Measurements from ENCODE around the gene SUGCT. TPM values are rescaled to one million over a fixed set of nuclear protein-coding genes. Genes with fewer than 3 reads are reported as not detected.

SUGCT gene
- total RNA-seq, 2 experiments from 2014 or later = 0.95 to 1.2 TPM

DNA sequence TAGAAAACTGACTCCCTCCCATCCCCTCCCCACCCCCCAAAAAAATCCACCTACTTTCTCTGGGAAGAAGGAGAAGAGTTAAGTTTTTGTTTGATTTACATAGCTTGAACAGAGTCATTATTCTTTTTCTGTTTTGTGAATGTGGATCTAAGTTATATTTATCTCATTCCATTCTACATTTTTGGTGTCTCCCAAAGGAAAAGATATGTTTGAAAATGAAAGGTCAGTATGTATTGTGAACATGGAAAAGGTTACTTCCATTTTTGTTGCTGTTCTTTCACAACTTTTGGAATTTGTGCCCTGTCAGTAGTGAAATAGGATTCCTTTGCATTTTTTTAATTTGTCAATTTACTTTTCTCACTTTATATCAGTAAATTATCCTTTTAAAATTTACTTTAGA is 547.9 kb downstream of the SUGCT start:
- H3K36me3 ChIP-seq (ENCODE audit: insufficient read depth, low read length) = no peaks in the 10 kb centered on the region
- ChIA-PET POLR2A (no interaction called here), CTCF (no interaction called here)
- intact Hi-C loops (cut with DNase I, micrococcal nuclease) = no loop called here
- H3K4me1 ChIP-seq (ENCODE audit: insufficient read depth, low read length) = no peaks in the 10 kb centered on the region
- Mint-ChIP-seq H3K27ac (no peak overlapping the region), H3K4me3 (no peak overlapping the region), H3K27me3 (no peaks in the 10 kb centered on the region), H3K36me3 (ENCODE audit: low read depth) (no peaks in the 10 kb centered on the region), H3K9me3 (no peaks in the 10 kb centered on the region), H3K4me1 (ENCODE audit: low read depth) (no peaks in the 10 kb centered on the region)
- no peak overlapping the region for H3K27ac ChIP-seq (ENCODE audit: low read depth in 1 of 2, low read length in 2 of 2)
- TF ChIP-seq, protein P1, sequence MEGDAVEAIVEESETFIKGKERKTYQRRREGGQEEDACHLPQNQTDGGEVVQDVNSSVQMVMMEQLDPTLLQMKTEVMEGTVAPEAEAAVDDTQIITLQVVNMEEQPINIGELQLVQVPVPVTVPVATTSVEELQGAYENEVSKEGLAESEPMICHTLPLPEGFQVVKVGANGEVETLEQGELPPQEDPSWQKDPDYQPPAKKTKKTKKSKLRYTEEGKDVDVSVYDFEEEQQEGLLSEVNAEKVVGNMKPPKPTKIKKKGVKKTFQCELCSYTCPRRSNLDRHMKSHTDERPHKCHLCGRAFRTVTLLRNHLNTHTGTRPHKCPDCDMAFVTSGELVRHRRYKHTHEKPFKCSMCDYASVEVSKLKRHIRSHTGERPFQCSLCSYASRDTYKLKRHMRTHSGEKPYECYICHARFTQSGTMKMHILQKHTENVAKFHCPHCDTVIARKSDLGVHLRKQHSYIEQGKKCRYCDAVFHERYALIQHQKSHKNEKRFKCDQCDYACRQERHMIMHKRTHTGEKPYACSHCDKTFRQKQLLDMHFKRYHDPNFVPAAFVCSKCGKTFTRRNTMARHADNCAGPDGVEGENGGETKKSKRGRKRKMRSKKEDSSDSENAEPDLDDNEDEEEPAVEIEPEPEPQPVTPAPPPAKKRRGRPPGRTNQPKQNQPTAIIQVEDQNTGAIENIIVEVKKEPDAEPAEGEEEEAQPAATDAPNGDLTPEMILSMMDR (IDR thresholded peaks at IDR 0.05) = no peak
- no peak overlapping the region for H3K4me3 ChIP-seq (ENCODE audit: low read length)
- H3K27me3 ChIP-seq (ENCODE audit: control insufficient read depth in 1 of 2, insufficient read depth in 2 of 2, low read length in 2 of 2) = no peaks in the 10 kb centered on the region
- DNase-seq (no peak), ATAC-seq (ENCODE audit: poor library complexity) (no peak)
- H3K9me3 ChIP-seq (ENCODE audit: control insufficient read depth in 1 of 2, insufficient read depth in 1 of 2, low read length in 2 of 2) = no peaks in the 10 kb centered on the region

GRCh38 chr7:40694026-40694809 is 559.4 kb downstream of the SUGCT start:
- TF ChIP-seq, protein P1 (IDR thresholded peaks at IDR 0.05) = no peak
- ChIA-PET POLR2A (no interaction called here), CTCF (no interaction called here)
- H3K27ac ChIP-seq (ENCODE audit: low read depth in 1 of 2, low read length in 2 of 2) = no peak overlapping the region
- no peak overlapping the region for H3K4me3 ChIP-seq (ENCODE audit: low read length)
- peaks cover 0 to 5% of the 10 kb centered on the region in 2 experiments for H3K9me3 ChIP-seq (ENCODE audit: control insufficient read depth in 1 of 2, insufficient read depth in 1 of 2, low read length in 2 of 2)
- no peaks in the 10 kb centered on the region for H3K9me3 Mint-ChIP-seq
- no peaks in the 10 kb centered on the region for H3K27me3 Mint-ChIP-seq
- H3K36me3 ChIP-seq (ENCODE audit: insufficient read depth, low read length) = no peaks in the 10 kb centered on the region
- no peaks in the 10 kb centered on the region for H3K36me3 Mint-ChIP-seq (ENCODE audit: low read depth)
- H3K4me1 Mint-ChIP-seq (ENCODE audit: low read depth) = no peaks in the 10 kb centered on the region
- DNase-seq = no peak
- no peak overlapping the region for H3K27ac Mint-ChIP-seq
- no peaks in the 10 kb centered on the region for H3K27me3 ChIP-seq (ENCODE audit: control insufficient read depth in 1 of 2, insufficient read depth in 2 of 2, low read length in 2 of 2)
- no peaks in the 10 kb centered on the region for H3K4me1 ChIP-seq (ENCODE audit: insufficient read depth, low read length)
- no peak for ATAC-seq (ENCODE audit: poor library complexity)
- intact Hi-C loops (cut with DNase I, micrococcal nuclease) = no loop called here
- no peak overlapping the region for H3K4me3 Mint-ChIP-seq

- ATAC-seq (ENCODE audit: poor library complexity) (no peak), DNase-seq (no peak)
- H3K9me3 ChIP-seq (ENCODE audit: control insufficient read depth in 1 of 2, insufficient read depth in 1 of 2, low read length in 2 of 2) = peaks cover 0 to 5% of the 10 kb centered on the region in 2 experiments
- CTCF ChIA-PET = no interaction called here
- H3K27ac ChIP-seq (ENCODE audit: low read depth in 1 of 2, low read length in 2 of 2) = no peak overlapping the region
- POLR2A ChIA-PET = no interaction called here
- no peaks in the 10 kb centered on the region for H3K36me3 Mint-ChIP-seq (ENCODE audit: low read depth)
- intact Hi-C loops (cut with DNase I, micrococcal nuclease) = no loop called here
- no peaks in the 10 kb centered on the region for H3K27me3 ChIP-seq (ENCODE audit: control insufficient read depth in 1 of 2, insufficient read depth in 2 of 2, low read length in 2 of 2)
- H3K27me3 Mint-ChIP-seq = no peaks in the 10 kb centered on the region
- no peaks in the 10 kb centered on the region for H3K4me1 Mint-ChIP-seq (ENCODE audit: low read depth)
- no peak overlapping the region for H3K4me3 ChIP-seq (ENCODE audit: low read length)
- no peaks in the 10 kb centered on the region for H3K4me1 ChIP-seq (ENCODE audit: insufficient read depth, low read length)
- H3K27ac Mint-ChIP-seq = no peak overlapping the region
- H3K36me3 ChIP-seq (ENCODE audit: insufficient read depth, low read length) = no peaks in the 10 kb centered on the region
- no peaks in the 10 kb centered on the region for H3K9me3 Mint-ChIP-seq
- H3K4me3 Mint-ChIP-seq = no peak overlapping the region
- TF ChIP-seq, protein P1 (IDR thresholded peaks at IDR 0.05) = no peak
Observed at GRCh38 chr7:40694991-40695390, 560.2 kb downstream of the SUGCT start.
